Measurements from ENCODE around the gene ZFP91. TPM values are rescaled to one million over a fixed set of nuclear protein-coding genes. Genes with fewer than 3 reads are reported as not detected.

Gene ZFP91
- polyA plus RNA-seq, 2 of the 4 experiments (the other 2 are of a cell fraction), result 48.5 to 66.9 TPM

GRCh38 chr11:58616594-58616993 lies 37.7 kb downstream of the ZFP91 start:
- no peak for FAIRE-seq
- DNase-seq (ENCODE audit: low read depth in 1 of 2, low spot score in 1 of 2), result peak in 1 of 2 experiments; percentile 4
- ATAC-seq, result no peak

GRCh38 chr11:58617976-58618557 lies 39.2 kb downstream of the ZFP91 start:
- Histone ChIP-seq H3K4me3 (no peak overlapping the region), H3K4me2 (no peak overlapping the region), H3K9me3 (no peaks in the 10 kb centered on the region), H3K27ac (no peak overlapping the region), H3K4me1 (no peaks in the 10 kb centered on the region)
- DNase-seq (ENCODE audit: low read depth in 1 of 2, low spot score in 1 of 2) (peak in 1 of 2 experiments; percentile 8), ATAC-seq (peak in 1 of 2 experiments; percentile 73; a peak in 4 of 6 replicates), FAIRE-seq (no peak)
- ChIA-PET CTCF (interaction anchor here (0.7 to 1.1 kb wide), 4 partner anchors 12 to 50 kb away, joined by 3 to 4 read pairs (median 4); no protein-coding TSS in a partner anchor), POLR2A (no interaction called here)
- TF ChIP-seq KDM1A (IDR thresholded peaks at IDR 0.05; ENCODE audit: low read depth) (no peak), ESRRA (IDR thresholded peaks at IDR 0.05; ENCODE audit: borderline replicate concordance, low read length) (no peak), SMC3 (IDR thresholded peaks at IDR 0.05) (no peak), CEBPB (IDR thresholded peaks at IDR 0.05) (no peak), JUN (IDR thresholded peaks at IDR 0.05) (no peak), ZNF302 (CRISPR knock-in tag; IDR thresholded peaks at IDR 0.05) (no peak), EHMT2 (IDR thresholded peaks at IDR 0.05; ENCODE audit: low read depth) (no peak), MAZ (IDR thresholded peaks at IDR 0.05; ENCODE audit: borderline replicate concordance, low read depth, low read length) (no peak), FOSL2 (IDR thresholded peaks at IDR 0.05) (no peak), FOSL2 (CRISPR knock-in tag; IDR thresholded peaks at IDR 0.05) (no peak), CHD2 (IDR thresholded peaks at IDR 0.05; ENCODE audit: low read length, partially characterized antibody) (no peak), POLR2A (IDR thresholded peaks at IDR 0.05; ENCODE audit: low read length) (no peak), RNF2 (IDR thresholded peaks at IDR 0.05; ENCODE audit: borderline replicate concordance, low read depth) (no peak), HDAC2 (IDR thresholded peaks at IDR 0.05) (no peak), ZFP36 (IDR thresholded peaks at IDR 0.05; ENCODE audit: borderline replicate concordance, partially characterized antibody) (no peak), KDM5A (IDR thresholded peaks at IDR 0.05) (no peak), HEYL (CRISPR knock-in tag; IDR thresholded peaks at IDR 0.05) (no peak), CHD4 (IDR thresholded peaks at IDR 0.05; ENCODE audit: borderline replicate concordance) (no peak)
- TF ChIP-seq, protein P1, sequence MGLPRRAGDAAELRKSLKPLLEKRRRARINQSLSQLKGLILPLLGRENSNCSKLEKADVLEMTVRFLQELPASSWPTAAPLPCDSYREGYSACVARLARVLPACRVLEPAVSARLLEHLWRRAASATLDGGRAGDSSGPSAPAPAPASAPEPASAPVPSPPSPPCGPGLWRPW (IDR thresholded peaks at IDR 0.05), result no peak
- TF ChIP-seq, protein P2, sequence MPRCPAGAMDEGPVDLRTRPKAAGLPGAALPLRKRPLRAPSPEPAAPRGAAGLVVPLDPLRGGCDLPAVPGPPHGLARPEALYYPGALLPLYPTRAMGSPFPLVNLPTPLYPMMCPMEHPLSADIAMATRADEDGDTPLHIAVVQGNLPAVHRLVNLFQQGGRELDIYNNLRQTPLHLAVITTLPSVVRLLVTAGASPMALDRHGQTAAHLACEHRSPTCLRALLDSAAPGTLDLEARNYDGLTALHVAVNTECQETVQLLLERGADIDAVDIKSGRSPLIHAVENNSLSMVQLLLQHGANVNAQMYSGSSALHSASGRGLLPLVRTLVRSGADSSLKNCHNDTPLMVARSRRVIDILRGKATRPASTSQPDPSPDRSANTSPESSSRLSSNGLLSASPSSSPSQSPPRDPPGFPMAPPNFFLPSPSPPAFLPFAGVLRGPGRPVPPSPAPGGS (IDR thresholded peaks at IDR 0.05), result no peak
- WGBS (ENCODE audit: missing lambda C conversion rate), result 87% methylated on average over 4 of the region's 4 CpGs

More at GRCh38 chr11:58616594-58616993, 37.7 kb downstream of the ZFP91 start:
- Histone ChIP-seq H3K4me2 (no peak overlapping the region), H3K9me3 (no peaks in the 10 kb centered on the region), H3K4me1 (no peaks in the 10 kb centered on the region), H3K27ac (no peak overlapping the region), H3K4me3 (no peak overlapping the region)
- ChIA-PET CTCF (no interaction called here), POLR2A (no interaction called here)
- TF ChIP-seq, protein P3, sequence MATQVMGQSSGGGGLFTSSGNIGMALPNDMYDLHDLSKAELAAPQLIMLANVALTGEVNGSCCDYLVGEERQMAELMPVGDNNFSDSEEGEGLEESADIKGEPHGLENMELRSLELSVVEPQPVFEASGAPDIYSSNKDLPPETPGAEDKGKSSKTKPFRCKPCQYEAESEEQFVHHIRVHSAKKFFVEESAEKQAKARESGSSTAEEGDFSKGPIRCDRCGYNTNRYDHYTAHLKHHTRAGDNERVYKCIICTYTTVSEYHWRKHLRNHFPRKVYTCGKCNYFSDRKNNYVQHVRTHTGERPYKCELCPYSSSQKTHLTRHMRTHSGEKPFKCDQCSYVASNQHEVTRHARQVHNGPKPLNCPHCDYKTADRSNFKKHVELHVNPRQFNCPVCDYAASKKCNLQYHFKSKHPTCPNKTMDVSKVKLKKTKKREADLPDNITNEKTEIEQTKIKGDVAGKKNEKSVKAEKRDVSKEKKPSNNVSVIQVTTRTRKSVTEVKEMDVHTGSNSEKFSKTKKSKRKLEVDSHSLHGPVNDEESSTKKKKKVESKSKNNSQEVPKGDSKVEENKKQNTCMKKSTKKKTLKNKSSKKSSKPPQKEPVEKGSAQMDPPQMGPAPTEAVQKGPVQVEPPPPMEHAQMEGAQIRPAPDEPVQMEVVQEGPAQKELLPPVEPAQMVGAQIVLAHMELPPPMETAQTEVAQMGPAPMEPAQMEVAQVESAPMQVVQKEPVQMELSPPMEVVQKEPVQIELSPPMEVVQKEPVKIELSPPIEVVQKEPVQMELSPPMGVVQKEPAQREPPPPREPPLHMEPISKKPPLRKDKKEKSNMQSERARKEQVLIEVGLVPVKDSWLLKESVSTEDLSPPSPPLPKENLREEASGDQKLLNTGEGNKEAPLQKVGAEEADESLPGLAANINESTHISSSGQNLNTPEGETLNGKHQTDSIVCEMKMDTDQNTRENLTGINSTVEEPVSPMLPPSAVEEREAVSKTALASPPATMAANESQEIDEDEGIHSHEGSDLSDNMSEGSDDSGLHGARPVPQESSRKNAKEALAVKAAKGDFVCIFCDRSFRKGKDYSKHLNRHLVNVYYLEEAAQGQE (IDR thresholded peaks at IDR 0.05), result no peak
- TF ChIP-seq KDM1A (IDR thresholded peaks at IDR 0.05; ENCODE audit: low read depth) (no peak), CEBPB (IDR thresholded peaks at IDR 0.05) (no peak), POLR2AphosphoS2 (conservative IDR thresholded peaks at IDR 0.05; ENCODE audit: low read length) (no peak), CBX2 (IDR thresholded peaks at IDR 0.05; ENCODE audit: borderline replicate concordance, low read depth) (no peak), PHF8 (IDR thresholded peaks at IDR 0.05; ENCODE audit: borderline replicate concordance, low read depth) (no peak), SREBF2 (IDR thresholded peaks at IDR 0.05) (no peak), POLR2A (IDR thresholded peaks at IDR 0.05; ENCODE audit: low read length) (no peak), JUN (IDR thresholded peaks at IDR 0.05) (no peak), EHF (CRISPR knock-in tag; IDR thresholded peaks at IDR 0.05) (no peak), EP300 (IDR thresholded peaks at IDR 0.05) (no peak)
- 70% methylated on average over 4 of the region's 4 CpGs for WGBS (ENCODE audit: missing lambda C conversion rate)
